Mononuclear cell (primary cell): Measurements from ENCODE around the gene NECTIN1. TPM values are rescaled to one million over a fixed set of nuclear protein-coding genes. Genes with fewer than 3 reads are reported as not detected.

Source experiments
- H3K27me3 ChIP-seq: 2 replicates; pipeline ENCODE4 v1.6.0; 2011; ENCODE audit warnings: low read length, control low read depth; ENCODE audit not compliant: insufficient read depth
- H3K4me1 ChIP-seq: 2 replicates; pipeline ENCODE4 v1.5.1; 2011; ENCODE audit warnings: mild to moderate bottlenecking, low read length, control low read depth; ENCODE audit not compliant: insufficient read depth
- H3K4me3 ChIP-seq: 2 replicates; pipeline ENCODE4 v1.5.1; 2011; ENCODE audit warnings: mild to moderate bottlenecking, low read length, moderate library complexity
- H3K9me3 ChIP-seq: 2 replicates; pipeline ENCODE4 v1.5.1; 2011; ENCODE audit warnings: low read depth, mild to moderate bottlenecking, control low read depth, low read length
- total RNA-seq: library from RNA; depleted of rRNA; stranded (reverse); fragments of >200 nt; gene quantifications from one replicate; pipeline ENCODE4 v1.2.3, GENCODE V29; 2012

NECTIN1 gene
- total RNA-seq, 1 donor, result 2.0 TPM

DNA sequence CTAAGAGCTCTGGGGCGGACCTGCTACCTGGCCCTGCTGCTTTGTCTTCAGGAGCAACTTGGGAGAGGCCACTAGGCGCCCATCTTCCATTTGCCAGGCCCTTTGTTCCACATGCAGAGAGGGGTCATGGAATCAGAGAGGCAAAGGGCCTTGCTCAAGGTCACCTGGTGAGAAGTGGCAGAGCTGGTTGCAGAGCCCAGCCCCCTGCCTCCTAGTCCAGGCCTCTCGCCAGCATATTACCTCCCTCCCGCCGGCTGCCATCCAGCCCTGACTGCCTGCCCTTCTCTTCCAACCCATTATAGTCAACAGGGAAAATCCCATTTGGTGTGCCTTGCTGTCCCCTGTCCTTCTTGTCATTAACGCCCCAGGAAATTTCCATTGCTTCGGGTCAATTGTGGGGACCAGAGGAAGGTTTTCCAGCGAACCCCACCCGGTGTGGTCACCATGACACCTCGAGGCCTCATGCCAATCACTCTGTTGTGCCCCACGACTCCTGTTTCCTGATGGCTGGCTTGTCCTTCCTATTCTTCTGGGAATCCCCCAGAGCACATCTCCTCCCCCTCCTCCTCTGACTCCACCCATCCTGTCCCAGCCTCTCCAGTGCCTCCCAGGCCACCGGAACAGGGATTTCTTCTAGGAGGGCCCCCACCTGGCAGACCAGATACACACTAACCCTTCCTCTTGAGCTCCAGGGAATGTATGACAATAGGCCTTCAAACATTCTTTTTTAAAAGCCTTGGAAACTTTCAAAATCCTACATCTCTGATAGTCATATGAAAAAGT is 77.0 kb downstream of the NECTIN1 start:
- no peaks in the 10 kb centered on the region for H3K9me3 ChIP-seq
- no peaks in the 10 kb centered on the region for H3K4me1 ChIP-seq
- no peak overlapping the region for H3K4me3 ChIP-seq
- no peaks in the 10 kb centered on the region for H3K27me3 ChIP-seq

DNA sequence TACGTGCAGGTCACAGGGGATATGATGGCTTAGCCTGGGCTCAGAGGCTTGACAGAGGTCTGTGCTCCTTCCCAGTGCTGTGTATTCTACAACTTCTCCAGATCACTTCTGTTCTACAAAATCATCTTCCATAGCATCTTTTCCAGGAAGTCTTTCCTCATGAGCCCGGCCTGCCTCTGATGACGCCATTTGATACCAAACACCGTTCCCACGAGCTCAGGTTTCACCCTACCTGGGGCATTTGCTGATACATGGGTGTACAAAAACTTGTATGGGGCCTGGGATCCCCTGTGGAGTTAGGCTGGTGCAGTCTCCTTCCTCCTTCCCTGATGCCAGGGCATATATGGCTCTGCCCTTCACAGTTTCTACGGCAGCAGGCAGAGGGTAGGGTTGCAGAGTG is 78.7 kb downstream of the NECTIN1 start:
- Histone ChIP-seq H3K27me3 (no peaks in the 10 kb centered on the region), H3K4me1 (no peaks in the 10 kb centered on the region), H3K9me3 (no peaks in the 10 kb centered on the region), H3K4me3 (no peak overlapping the region)

DNA sequence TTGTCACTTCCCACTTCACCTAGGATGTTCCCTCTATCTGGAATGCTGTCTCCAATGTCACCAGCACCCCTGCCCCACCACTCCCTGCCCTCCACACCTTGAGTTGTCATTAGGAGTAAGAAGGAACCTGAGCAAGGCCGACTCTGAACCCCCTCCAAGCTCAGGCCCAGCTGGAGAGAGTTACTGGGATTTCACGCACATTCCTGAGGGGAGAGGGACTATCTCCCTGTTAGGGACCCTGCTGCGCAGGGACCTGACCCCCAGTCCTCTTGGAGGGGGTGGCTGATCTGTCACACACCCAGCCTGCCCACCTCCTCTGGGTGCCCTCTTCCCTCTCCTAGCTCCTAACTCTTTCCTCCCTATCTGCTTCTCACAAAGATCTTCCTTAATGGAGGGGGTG is 81.7 kb downstream of the NECTIN1 start:
- Histone ChIP-seq H3K4me3 (no peak overlapping the region), H3K4me1 (no peaks in the 10 kb centered on the region), H3K27me3 (no peaks in the 10 kb centered on the region), H3K9me3 (no peaks in the 10 kb centered on the region)

DNA sequence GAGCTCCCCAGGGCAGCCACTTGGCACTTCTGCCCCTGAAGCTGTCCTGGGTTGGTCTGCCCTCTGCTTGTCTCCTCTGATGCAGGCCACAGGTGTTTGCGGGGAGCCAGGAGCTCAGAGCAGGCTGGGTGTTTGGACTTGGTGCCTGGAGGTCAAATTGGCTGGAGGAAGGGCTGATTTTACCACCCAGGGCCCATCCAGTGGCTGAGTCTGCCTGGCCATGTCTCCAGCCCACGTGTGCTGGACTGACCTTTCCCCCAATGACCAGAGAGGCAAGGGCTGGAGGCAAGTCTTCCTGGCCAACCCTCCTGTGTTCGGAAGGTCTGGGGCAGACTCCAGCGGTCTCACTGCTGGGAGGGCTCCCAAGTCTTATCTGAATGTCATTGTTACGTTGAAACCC is 84.0 kb downstream of the NECTIN1 start:
- Histone ChIP-seq H3K4me1 (no peaks in the 10 kb centered on the region), H3K27me3 (no peaks in the 10 kb centered on the region), H3K9me3 (no peaks in the 10 kb centered on the region), H3K4me3 (no peak overlapping the region)

DNA sequence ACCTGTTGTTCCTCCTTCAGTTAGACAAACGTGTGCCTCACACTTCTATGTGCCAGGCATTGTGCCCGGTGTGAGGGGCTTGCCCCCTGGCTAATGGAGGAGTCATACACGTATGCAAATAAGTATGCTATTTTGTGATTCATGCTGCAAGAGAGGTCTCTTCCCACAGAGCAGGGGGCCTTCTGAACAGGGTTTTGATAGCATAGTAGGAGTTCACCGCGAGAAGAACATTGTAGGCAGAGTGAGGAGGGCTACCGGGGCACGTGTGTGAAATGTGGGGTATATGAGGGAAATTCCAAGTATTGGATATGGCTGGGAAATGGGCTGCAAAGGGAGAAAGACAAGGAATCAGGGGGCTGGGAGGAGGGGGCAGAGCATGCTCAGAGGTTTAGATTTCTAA is 84.5 kb downstream of the NECTIN1 start:
- H3K4me1 ChIP-seq, result no peaks in the 10 kb centered on the region
- H3K27me3 ChIP-seq, result no peaks in the 10 kb centered on the region
- no peak overlapping the region for H3K4me3 ChIP-seq
- H3K9me3 ChIP-seq, result no peaks in the 10 kb centered on the region

DNA sequence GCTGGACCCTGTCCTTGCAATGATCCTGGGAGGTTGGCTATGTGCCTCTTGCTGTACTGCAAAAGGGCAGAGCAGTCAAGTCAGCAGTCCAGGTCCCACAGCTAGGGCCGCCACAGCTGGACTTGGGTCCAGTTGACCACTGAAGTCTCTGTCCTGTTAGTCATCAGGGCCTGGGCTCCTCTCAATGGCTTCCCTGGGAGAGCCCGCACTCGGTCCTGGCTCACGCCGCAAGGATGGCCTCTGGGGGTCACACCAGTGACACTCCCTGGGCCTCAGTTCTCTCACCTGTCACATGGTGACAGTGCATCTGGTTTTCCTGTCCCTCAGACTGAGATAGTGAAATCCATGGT is 85.1 kb downstream of the NECTIN1 start:
- no peaks in the 10 kb centered on the region for H3K4me1 ChIP-seq
- no peak overlapping the region for H3K4me3 ChIP-seq
- H3K9me3 ChIP-seq, result no peaks in the 10 kb centered on the region
- H3K27me3 ChIP-seq, result no peaks in the 10 kb centered on the region

DNA sequence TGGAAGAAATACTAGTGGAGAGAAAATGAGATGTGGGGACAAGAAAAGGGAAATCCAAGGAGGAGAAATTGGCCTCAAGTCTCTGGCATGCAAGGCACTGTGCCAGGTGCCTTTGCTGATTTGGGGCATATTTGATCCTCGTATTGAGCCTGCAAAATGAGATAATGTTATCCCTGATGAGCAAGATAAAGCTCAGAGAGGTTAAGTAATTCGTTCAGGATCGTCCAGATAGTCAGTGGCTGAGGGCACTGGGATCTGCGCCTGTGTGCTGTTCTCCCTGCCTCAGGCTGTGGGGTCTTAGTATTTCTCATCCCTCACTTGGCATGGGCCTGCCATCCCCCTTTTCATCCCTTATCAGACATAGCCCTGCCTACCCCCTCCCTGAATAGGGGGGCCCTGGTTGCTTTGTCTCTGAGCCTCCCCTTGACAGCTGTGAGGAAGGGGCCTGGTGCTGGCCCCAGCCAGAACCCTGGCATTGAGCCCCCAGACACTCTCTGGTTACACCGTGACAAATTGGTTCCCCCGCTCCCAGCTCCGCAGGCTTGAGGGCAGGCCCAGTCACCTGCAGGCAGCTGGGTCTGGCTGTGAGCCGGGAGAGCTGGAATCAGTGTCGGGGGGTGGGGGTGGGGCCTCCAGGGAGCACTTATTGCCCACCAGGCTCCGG is 85.7 kb downstream of the NECTIN1 start:
- no peaks in the 10 kb centered on the region for H3K9me3 ChIP-seq
- H3K4me3 ChIP-seq, result no peak overlapping the region

DNA sequence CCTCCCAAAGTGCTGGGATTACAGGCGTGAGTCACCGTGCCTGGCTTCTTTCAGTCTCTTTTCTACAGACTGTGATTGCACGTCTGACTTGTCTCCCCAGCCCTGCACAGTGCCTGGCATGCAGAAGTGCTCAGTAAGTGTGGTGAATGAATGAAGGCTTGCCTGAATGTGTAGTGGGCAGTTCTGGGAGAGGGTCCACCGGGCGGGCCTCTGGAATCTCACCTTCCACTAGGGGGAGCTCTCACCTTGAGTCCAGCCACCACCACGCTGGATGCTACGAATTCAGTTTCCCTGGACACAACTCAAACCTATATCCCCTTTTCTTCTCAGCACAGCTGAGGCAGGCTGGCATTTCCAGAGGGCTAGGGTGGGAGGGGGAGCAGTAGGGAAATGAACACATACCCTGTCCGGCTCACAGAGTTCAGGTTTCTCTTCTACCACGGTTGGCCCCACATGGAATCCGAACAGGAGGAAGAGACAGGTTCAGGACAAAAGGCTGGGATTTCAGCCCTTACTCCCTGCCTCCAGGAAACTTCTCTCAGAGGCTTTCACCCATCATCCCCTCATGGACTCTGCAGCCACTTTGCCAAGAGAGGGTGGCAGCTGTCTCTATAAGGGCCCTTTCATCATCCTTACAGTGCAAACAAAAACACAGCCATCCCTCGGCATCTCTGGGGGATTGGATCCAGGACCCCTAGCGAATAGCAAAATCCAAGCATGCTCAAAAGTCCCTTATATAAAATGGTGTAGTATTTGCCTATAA is 86.8 kb downstream of the NECTIN1 start:
- H3K9me3 ChIP-seq, result no peaks in the 10 kb centered on the region
- H3K4me1 ChIP-seq, result no peaks in the 10 kb centered on the region
- H3K27me3 ChIP-seq, result no peaks in the 10 kb centered on the region
- H3K4me3 ChIP-seq, result no peak overlapping the region

More for the DNA sequence above, 85.7 kb downstream of the NECTIN1 start:
- no peaks in the 10 kb centered on the region for H3K4me1 ChIP-seq
- no peaks in the 10 kb centered on the region for H3K27me3 ChIP-seq

DNA sequence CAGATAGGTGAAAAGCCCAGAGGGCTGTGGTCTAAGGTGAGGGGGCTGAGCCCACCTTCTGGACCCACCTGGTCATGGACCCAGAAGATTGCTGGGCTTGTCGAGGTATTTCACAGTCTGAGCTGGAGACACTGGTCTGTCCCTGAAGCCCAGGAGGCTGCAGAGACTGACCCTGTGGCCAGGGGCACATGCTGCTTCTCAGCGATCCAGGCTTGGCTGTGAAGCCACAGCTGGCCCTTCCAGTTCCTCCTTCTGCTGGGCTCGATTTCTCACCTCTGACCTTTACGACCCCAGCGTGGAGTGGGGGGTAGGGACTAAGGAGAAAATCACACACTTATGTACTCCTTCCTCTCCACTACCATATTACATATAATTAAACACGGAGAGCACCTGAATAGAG is 88.5 kb downstream of the NECTIN1 start:
- Histone ChIP-seq H3K4me1 (no peaks in the 10 kb centered on the region), H3K27me3 (no peaks in the 10 kb centered on the region), H3K4me3 (no peak overlapping the region), H3K9me3 (no peaks in the 10 kb centered on the region)

DNA sequence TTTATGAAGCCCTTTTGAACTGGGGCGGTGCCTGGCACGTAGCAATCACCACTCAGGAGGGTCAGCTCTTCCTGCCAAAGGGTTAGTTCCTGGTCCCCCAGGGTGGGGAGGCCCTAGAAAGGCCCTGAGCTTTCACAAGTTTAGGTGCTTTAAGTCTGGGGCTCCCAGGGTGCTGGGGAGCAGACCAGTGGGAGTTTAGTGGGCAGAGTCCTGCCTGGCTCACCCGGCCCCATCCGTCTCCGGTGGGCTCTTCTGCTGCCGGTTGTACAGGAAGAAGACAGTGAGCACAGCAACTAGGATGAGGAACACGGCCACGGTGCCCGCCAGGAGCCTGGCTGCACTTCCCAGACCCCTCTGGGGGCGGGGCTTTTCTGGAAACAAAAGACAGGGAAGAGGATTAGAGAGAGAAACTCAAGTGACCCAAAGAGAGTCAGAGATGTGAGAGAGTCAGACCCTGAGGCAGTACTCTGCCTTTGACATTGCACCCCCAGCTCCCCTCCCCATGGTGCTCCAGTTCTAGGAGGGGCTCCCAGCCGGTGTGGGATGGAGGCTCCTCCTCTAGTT is 89.3 kb downstream of the NECTIN1 start:
- H3K4me3 ChIP-seq, result no peak overlapping the region
- no peaks in the 10 kb centered on the region for H3K9me3 ChIP-seq
- H3K4me1 ChIP-seq, result no peaks in the 10 kb centered on the region
- no peaks in the 10 kb centered on the region for H3K27me3 ChIP-seq

DNA sequence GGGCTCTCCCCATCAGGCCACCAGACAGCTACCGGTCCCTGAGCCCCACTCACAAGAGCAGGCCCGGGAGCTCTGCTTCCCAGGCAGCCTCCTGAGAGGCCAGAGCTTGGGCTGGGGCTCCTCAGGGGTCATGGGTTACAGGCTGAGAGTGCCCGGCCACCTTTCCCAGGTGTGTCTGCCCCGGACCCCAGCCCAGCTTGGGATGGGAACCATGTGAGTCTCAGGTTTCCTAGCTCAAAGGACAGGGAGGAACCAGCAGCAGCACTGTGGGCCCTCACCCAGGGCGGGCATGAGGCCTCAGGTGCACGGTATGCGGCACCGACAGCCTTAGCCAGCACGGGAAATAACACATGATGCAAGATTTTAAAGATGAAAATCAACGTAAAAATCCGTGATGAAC is 90.1 kb downstream of the NECTIN1 start:
- Histone ChIP-seq H3K4me1 (no peaks in the 10 kb centered on the region), H3K27me3 (no peaks in the 10 kb centered on the region), H3K9me3 (no peaks in the 10 kb centered on the region), H3K4me3 (no peak overlapping the region)

DNA sequence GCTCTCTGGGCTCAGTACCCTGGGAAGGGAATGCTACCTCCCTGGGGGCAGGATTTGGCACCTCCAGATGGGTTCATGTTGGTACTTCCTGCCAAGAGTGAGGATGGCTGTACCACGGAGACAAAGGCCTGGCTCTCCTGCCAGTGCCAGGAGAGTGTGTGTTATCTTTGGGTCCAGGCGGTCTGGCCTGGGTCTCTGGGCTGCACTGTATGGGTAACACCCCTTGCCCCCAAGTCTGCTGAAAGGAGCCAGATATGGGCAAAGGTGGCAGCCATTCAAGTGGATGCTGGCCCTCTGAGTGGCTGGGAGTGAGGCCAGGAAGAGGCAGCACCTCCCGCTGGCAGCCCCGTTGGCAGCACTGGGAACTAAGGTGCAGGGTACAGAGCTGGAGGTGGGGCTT is 91.5 kb downstream of the NECTIN1 start:
- no peak overlapping the region for H3K4me3 ChIP-seq
- no peaks in the 10 kb centered on the region for H3K27me3 ChIP-seq
- H3K4me1 ChIP-seq, result no peaks in the 10 kb centered on the region
- no peaks in the 10 kb centered on the region for H3K9me3 ChIP-seq

DNA sequence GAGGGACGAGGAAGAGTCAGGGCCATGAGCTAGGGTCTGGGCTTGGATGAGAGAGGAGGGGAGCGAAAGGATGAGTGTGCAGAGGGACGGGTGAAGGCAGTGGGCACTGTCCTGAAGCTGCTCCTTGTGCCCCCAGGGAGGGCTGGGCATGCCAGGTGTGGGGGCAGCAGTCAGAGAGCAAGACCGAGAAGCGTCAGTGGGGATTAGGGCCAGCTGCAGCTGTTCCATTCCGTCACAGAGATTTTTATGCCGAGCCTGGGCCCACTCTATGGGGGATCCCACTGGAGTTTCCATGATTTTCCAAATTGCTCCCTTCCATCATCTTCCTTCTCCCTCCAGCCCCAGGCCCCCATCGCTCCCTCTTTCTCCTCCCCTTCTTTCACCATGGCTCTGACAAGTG is 93.2 kb downstream of the NECTIN1 start:
- Histone ChIP-seq H3K4me3 (no peak overlapping the region), H3K9me3 (no peaks in the 10 kb centered on the region), H3K4me1 (no peaks in the 10 kb centered on the region), H3K27me3 (no peaks in the 10 kb centered on the region)

DNA sequence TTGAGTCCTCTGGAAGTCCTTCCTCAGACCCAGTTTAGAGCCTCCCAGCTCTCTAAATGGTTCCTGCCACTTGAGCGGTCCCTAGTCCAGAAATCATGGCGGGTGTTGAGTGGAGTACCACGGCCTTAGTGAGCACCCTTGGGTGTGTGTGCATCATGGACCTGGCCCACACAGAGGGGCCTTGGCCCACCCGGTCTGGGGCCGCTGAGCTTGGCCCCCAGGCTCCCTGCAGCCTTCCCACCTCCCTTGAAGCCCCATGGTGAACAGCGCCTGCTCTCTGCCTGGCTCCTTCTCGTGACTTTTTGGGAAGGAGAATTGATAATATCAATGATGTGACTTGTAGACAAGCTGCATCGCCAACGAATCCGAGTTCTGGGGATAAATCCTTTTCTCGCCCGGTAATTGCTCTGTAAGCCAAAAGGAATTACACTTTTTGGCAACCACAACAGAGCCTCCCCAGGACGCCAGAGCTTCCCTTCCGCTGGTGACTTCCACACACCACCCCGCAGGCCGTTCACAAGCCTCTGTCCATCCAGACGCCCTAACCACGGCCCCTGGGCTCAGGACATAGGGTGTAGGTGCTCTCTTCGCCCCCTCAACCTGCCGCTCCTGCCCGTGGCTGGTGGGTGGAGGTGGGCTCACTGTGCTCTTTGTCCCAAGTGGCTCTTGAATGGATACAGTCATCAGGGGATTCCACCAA is 93.8 kb downstream of the NECTIN1 start:
- H3K4me3 ChIP-seq, result no peak overlapping the region
- no peaks in the 10 kb centered on the region for H3K4me1 ChIP-seq
- H3K27me3 ChIP-seq, result no peaks in the 10 kb centered on the region
- H3K9me3 ChIP-seq, result no peaks in the 10 kb centered on the region

DNA sequence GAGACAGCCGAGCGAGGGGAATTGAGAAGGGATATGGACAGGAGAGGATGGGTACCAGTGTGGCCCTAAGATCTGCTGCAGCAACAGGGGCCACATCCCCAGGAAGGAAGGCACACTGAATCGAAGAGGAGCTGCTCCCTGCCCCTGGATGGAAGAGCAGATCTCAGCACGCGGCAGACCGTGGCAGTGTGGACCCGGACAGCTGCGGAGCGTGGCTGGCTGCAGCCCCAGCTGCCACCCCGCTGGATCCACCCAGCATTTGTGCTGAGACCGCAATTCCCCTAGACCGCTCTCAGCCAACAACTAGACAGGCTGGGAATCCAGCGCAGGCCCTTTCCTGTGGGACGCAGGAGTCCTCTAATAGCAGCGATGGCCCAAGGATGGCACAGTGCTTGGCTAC is 94.7 kb downstream of the NECTIN1 start:
- Histone ChIP-seq H3K4me3 (no peak overlapping the region), H3K4me1 (no peaks in the 10 kb centered on the region), H3K27me3 (no peaks in the 10 kb centered on the region), H3K9me3 (no peaks in the 10 kb centered on the region)
